Stimulated activated CD4-positive, alpha-beta T cell treated with anti-CD3 and anti-CD28 coated beads, Interleukin-12 subunit alpha, Interleukin-12 subunit beta, amount 100 ng/mL, for 48 hours (primary cell): ENCODE data around the gene SFT2D1.

ENCODE experiments used
- DNase-seq, 3 donors: peaks; one replicate each; pipeline ENCODE4 v3.0.0-alpha.2; 2020; ENCODE audit warnings: low read depth in 2 of 3, low spot score in 1 of 3

SFT2D1 gene

DNA sequence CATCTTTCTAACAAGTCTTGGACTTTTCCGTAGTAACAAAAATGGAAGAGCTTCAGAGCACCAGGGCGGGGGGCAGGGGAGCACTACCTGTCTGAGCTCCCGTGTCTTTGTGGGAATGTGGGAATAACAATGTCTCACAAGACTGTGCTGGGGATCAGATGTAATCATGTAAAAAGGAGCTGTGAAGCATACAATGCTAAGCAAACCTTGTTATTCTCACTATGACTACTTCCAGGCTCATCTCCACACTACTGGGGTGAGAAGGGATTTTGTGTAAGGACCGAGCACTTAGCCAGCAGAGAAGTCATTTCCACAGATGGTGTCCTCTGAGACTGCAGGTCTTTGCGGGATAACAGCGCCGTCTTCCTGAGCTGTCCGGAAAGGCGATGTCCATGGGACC lies 61.2 kb downstream of the SFT2D1 start:
- no peak for DNase-seq

DNA sequence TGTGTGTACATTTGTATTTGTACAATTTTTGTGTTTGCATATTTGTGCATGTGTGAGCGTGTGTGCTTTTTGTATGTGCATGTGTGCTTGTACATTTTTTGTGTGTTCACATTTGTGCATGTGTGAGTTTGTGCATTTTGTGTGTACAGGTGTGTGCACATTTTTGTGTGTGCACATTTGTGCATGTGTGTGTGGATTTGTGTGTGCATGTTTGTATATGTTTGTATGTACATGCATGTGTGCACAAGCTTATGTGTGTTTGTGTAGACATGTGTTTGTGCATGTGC lies 63.0 kb downstream of the SFT2D1 start:
- DNase-seq = no peak

DNA sequence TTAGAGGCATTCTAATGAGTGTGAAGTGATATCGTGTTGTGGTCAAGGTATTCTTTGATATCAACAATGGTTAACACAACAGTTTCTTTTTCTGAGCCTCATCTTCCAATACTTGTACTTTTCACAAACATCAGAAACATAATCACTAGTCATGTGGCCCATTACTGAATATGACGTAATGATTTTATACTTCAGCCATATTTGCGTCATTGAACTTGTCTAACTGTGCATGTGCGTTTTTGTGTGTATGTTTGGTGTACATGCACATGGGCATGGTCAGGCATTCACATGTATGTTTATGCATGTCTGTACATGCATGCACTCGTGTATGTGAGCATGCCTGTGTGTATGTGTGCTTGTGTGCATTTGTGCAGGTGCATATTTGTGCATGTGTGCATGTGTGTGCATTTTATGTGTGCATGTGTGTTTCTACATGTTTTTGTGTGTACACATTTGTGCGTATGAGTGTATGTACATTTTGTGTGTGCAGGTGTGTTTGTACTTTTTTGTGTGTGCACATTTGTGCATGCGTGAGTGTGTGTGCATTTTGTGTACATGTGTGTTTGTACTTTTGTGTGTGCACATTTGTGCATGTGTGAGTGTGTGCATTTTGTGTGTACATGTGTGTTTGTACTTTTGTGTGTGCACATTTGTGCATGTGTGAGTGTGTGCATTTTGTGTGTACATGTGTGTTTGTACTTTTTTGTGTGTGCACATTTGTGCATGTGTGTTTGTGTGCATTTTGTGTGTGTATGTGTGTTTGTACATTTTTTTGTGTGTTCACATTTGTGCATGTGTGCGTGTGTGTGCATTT lies 63.6 kb downstream of the SFT2D1 start:
- no peak for DNase-seq

DNA sequence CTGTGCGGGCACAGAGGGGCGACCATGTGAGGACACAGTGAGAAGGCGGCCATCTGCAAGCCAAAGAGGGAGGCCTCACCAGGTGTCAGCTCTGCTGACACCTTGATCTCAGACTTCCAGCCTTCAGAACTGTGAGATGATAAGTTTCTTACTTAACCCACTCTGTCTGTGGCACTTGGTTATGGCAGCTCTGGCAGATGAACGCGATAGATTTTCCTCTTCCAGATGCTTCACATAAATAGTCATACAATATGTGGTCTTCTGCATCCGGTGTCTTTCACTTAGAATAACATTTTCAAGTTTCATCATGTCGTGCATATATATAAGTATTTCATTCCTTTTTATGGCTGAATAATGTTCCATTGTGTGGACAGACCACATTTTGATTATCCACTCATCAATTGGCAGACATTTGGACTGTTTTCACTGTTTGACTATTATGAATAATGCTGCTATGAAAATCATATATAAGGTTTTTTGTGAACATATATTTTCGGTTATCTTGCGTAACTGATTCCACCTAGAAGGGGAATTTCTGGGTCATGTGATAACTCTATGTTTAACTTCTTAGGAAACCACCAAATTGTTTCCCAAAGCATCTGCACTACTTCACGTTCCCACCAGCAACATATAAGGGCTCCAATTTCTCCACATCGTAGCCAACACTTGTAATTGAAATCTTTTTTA lies 64.3 kb downstream of the SFT2D1 start:
- no peak for DNase-seq

DNA sequence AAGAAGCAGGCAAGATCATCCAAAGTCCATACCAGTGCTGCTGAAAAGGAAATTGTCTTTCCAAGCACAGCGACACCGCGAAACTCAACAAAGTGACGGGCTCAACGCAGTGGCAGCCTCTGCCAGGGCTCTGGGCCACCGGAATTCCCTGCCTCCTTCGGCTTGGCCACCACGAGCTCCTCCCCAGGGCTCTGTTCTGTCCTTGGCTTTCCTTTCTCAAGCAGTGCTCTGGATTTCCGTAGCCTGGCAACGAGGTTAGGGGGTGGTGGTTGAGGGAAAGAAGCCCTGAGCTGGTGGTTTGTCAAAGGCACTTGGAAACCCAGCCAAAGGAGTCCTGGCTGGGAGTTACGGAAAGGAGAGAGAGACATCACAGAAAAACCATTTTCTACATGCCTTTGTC lies 65.3 kb downstream of the SFT2D1 start:
- DNase-seq = no peak

DNA sequence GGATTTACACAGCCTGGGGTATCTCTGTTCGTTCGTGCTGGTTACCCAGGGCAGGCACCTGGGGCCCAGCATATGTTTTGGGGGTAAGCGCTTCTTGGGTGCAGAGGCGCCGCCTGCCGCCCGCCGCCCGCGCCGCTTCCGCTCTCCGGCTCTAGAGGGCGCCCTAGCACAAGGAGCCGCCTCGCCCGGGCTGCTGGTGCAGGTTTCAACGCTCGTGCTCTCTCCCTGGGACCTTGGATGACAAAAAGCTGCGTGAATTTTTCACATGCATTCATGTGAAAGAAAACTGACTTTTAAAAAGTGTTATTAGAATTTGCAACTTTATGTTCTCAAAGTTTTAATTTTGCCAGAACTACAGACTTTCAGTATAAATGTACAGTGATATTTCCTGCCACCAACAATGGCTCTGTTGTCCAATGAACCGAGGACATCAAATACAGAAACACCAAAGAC lies 66.6 kb downstream of the SFT2D1 start:
- DNase-seq = peak; percentile 68 to 82 (median 69)

DNA sequence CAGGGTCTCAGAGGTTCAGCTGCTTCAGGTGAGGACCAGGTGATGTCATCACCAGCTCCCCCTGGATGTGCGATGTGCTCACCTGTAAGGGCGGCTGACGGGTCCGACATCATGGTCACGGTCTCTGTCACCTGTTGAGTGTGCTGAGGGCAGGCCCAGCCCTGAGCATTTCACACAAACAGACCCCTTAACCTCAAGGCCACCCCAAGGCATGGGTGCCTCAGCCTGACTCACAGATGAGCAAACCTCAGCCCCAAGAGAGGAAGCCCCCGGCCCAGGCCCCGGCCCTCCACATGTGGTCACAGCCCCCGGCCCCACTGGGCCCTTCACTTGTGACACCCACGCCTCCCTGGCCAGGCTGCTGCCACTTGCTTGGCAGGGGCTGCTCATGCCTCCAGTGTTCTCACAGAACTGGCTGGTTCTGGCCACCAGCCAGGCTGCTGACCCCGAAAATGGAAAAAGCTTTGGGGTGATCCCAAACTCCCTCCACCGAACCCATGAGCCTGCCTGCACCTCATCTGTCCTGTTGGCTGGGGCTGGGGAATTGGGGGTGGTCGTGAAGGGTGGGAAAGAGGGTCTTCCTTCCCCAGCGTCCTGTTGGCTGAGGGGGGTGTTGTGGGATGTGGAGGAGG lies 67.5 kb downstream of the SFT2D1 start:
- no peak for DNase-seq

DNA sequence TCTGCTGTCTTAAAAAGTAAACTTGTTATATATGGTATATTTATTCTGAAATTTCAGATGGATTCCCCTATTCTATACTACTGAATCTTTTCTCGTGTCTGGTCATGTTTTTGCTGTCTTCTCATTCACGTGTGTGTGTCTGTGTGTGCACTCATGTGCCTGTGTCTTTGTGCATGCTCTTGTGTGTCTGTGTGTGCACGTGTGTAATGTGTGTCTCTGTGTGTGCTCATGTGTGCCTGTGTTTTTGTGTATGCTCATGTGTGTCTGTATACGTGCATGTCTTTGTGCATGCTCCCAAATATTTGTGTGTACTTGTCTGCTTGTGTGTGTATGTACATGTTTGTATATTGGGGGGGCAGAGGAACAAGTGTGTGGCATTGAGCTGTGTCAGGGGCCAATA lies 68.2 kb downstream of the SFT2D1 start:
- DNase-seq = no peak

DNA sequence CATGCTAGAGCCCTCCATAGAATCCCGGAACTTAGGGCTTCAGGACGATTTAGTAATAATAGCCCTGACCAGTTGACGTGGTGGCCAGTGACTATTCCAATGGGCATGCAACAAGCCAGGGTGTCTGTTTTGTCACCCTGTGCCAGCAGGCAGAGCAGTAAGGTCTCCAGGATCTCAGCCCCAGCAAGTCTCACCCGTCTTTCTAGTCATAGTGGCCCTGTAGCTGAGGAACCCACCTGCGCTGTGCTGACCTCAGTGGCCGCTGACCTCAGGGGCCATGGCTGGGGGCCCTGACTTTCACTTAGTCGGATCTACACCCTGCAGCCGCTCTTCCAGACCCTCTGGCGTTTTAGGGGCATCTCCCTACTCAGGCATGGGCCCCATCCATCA lies 71.0 kb downstream of the SFT2D1 start:
- DNase-seq = no peak

DNA sequence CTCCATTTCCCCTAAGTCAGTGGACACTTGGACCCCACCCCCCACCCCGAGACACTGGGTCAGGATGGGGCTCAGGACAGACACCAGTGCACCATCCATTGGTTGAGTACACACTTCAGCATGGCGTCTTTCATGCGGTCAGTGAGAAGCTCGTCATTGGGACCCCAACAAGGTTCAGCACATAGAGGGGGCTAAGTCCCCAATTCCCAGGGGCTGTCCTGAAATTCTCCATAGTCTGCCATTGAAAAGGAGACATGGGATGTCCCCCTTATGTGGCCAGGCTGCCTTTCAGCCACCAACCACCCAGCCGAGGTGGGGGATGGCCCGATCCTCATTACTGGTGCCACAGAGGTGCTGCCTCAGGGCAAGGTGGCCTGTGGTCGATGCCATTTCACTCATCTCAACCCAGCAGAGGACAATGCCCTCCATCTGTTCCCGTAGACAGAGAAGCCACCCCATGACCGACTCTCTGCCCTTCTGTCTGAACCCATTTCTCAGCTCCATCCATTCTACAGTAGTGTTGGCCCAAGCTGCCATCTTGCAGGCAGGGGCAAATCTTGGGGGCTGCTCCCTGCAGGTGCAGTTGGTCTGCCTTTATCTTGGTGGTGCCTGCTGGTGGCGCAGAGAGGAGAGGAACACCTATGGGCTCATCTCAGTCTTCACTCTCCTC lies 71.5 kb downstream of the SFT2D1 start:
- no peak for DNase-seq
